CD14-positive monocyte (primary cell): ENCODE results near the gene CALR3. TPM values are rescaled to one million over a fixed set of nuclear protein-coding genes. Genes with fewer than 3 reads are reported as not detected.
"Not testable (repeated sequence)": the region's sequence is repeated elsewhere in the genome, so short reads cannot be mapped to it uniquely, and the experiment has no call there.

Experiments
- DNase-seq, 3 donors: peaks; one replicate each; pipeline ENCODE4 v3.0.0-alpha.2; 2011 to 2022
- H2AFZ ChIP-seq: 2 replicates; pipeline ENCODE4 v1.6.0; 2012; ENCODE audit warnings: mild to moderate bottlenecking, low read depth, low read length, inconsistent platforms; ENCODE audit not compliant: insufficient read depth, poor library complexity, severe bottlenecking
- H3K27ac ChIP-seq, 2 donors: 1 replicate in 1 of 2; 2 replicates in 1 of 2; pipeline ENCODE4 v1.5.1; 2012 to 2013; ENCODE audit warnings: low read length in 2 of 2, control low read depth in 1 of 2, inconsistent platforms in 1 of 2, low read depth in 1 of 2, mild to moderate bottlenecking in 1 of 2
- H3K27me3 ChIP-seq, 2 donors: one replicate each; pipeline versions ENCODE4 v1.6.0 to v1.6.1; 2011 to 2013; ENCODE audit warnings: low read length in 2 of 2; ENCODE audit not compliant: control insufficient read depth in 2 of 2, insufficient read depth in 2 of 2
- H3K36me3 ChIP-seq, 2 donors: replicated peaks in 1 of 2; 1 replicate in 1 of 2; 2 replicates in 1 of 2; pipeline versions ENCODE4 v1.5.1 to v1.6.1; 2012 to 2013; ENCODE audit warnings: low read length in 2 of 2, control low read depth in 1 of 2, inconsistent platforms in 1 of 2, mild to moderate bottlenecking in 1 of 2; ENCODE audit not compliant: insufficient read depth in 2 of 2, control insufficient read depth in 1 of 2
- H3K4me1 ChIP-seq, 2 donors: 1 replicate in 1 of 2; 2 replicates in 1 of 2; pipeline versions ENCODE4 v1.5.1 to v1.6.1; 2012 to 2013; ENCODE audit warnings: low read length in 2 of 2, control low read depth in 1 of 2, inconsistent platforms in 1 of 2, mild to moderate bottlenecking in 1 of 2, moderate library complexity in 1 of 2; ENCODE audit not compliant: insufficient read depth in 2 of 2, control insufficient read depth in 1 of 2
- H3K4me2 ChIP-seq: replicated peaks from 2 replicates; pipeline ENCODE3; 2012; ENCODE audit warnings: low read length, moderate library complexity, mild to moderate bottlenecking; ENCODE audit not compliant: poor library complexity, severe bottlenecking; ENCODE audit errors: extremely low read depth
- H3K4me3 ChIP-seq, 3 experiments: fragments of 200-600 bp in 1 of 3; sonication (generic) in 1 of 3; replicated peaks in 1 of 3; 1 replicate in 2 of 3; 2 replicates in 1 of 3; pipeline ENCODE4 v1.5.1; 2011 to 2013; ENCODE audit warnings: low read length in 3 of 3, mild to moderate bottlenecking in 3 of 3, control low read depth in 2 of 3, low read depth in 2 of 3, inconsistent platforms in 1 of 3, moderate library complexity in 1 of 3
- H3K79me2 ChIP-seq: 2 replicates; pipeline ENCODE4 v1.6.0; 2012; ENCODE audit warnings: mild to moderate bottlenecking, control low read depth, inconsistent platforms, low read length, moderate library complexity; ENCODE audit not compliant: insufficient read depth
- H3K9ac ChIP-seq: 2 replicates; pipeline ENCODE4 v1.6.0; 2017; ENCODE audit warnings: low read length, mild to moderate bottlenecking; ENCODE audit not compliant: insufficient read depth, poor library complexity, severe bottlenecking
- H3K9me3 ChIP-seq, 2 donors: replicated peaks in 1 of 2; 1 replicate in 1 of 2; 2 replicates in 1 of 2; pipeline versions ENCODE4 v1.5.1 to v1.6.1; 2012 to 2013; ENCODE audit warnings: low read length in 2 of 2, control low read depth in 1 of 2; ENCODE audit not compliant: control insufficient read depth in 1 of 2, insufficient read depth in 1 of 2
- H4K20me1 ChIP-seq: 2 replicates; pipeline ENCODE4 v1.6.0; 2012; ENCODE audit warnings: mild to moderate bottlenecking, low read length, control low read depth, moderate library complexity; ENCODE audit not compliant: insufficient read depth
- H3K27ac Mint-ChIP-seq, 7 donors: one replicate each; pipeline ENCODE4 v1.8.0; 2020; ENCODE audit warnings: mild to moderate bottlenecking in 7 of 7, mixed read lengths in 7 of 7, moderate library complexity in 6 of 7, inconsistent platforms in 2 of 7
- H3K27me3 Mint-ChIP-seq, 3 donors: one replicate each; pipeline ENCODE4 v1.8.0; 2021 to 2022; ENCODE audit warnings: low read depth in 3 of 3, mild to moderate bottlenecking in 3 of 3, mixed read lengths in 3 of 3, moderate library complexity in 3 of 3, inconsistent platforms in 1 of 3
- H3K36me3 Mint-ChIP-seq, 2 donors: one replicate each; pipeline ENCODE4 v1.8.0; 2020; ENCODE audit warnings: mixed read lengths in 2 of 2, inconsistent platforms in 1 of 2, mild to moderate bottlenecking in 1 of 2
- H3K4me1 Mint-ChIP-seq: one replicate; pipeline ENCODE4 v1.8.0; 2020; ENCODE audit warnings: mild to moderate bottlenecking, mixed read lengths
- H3K4me3 Mint-ChIP-seq, 2 donors: one replicate each; pipeline ENCODE4 v1.8.0; 2020; ENCODE audit warnings: mild to moderate bottlenecking in 2 of 2, mixed read lengths in 2 of 2, moderate library complexity in 1 of 2
- H3K9me3 Mint-ChIP-seq, 7 donors: one replicate each; pipeline ENCODE4 v1.8.0; 2020 to 2022; ENCODE audit warnings: mixed read lengths in 7 of 7, mild to moderate bottlenecking in 6 of 7, moderate library complexity in 6 of 7, inconsistent platforms in 2 of 7
- CTCF ChIP-seq: fragments of 200-600 bp; IDR thresholded peaks from one replicate; pipeline ENCODE4 v1.8.0; 2022; ENCODE audit warnings: antibody characterized with exemption, mild to moderate bottlenecking
- WGBS: methylation state at CpG from one replicate; pipeline ENCODE4 v1.1.5; 2013; ENCODE audit warnings: missing lambda C conversion rate; ENCODE audit not compliant: insufficient coverage; 5-methylcytosine and 5-hydroxymethylcytosine counted together
- intact Hi-C, 2 donors: fragments of 100-400 bp; cut with micrococcal nuclease; formaldehyde crosslinking; loops; one replicate each; pipeline versions ENCODE4 v1.15.0 to v1.15.1; 2023
- polyA plus RNA-seq, 3 donors: library from polyadenylated mRNA; depleted of rRNA in 1 of 3; unstranded in 2 of 3; stranded (reverse) in 1 of 3; fragments of 300-500 nt in 2 of 3; fragments of >200 nt in 1 of 3; fragmentation: Illumina TruSeq in 2 of 3; gene quantifications; 1 replicate in 2 of 3; 2 replicates in 1 of 3; pipeline ENCODE4 v1.2.3, GENCODE V29; 2012 to 2021

Gene CALR3
- polyA plus RNA-seq, 3 donors: not detected

- Histone ChIP-seq H2AFZ (peak overlapping the region; percentile 97), H3K9ac (no peak overlapping the region), H4K20me1 (peaks cover 31% of the 10 kb centered on the region), H3K27me3 (no peaks in the 10 kb centered on the region), H3K27ac (no peak overlapping the region), H3K4me1 (peaks cover 22 to 30% of the 10 kb centered on the region in 2 donors), H3K36me3 (no peaks in the 10 kb centered on the region), H3K79me2 (peaks cover 36% of the 10 kb centered on the region), H3K9me3 (peaks cover 0 to 8% of the 10 kb centered on the region in 2 donors), H3K4me2 (no peak overlapping the region), H3K4me3 (no peak overlapping the region)
- WGBS: no CpG with 5 or more reads among the region's 2 CpGs
- peaks cover 0 to 10% (median 3%) of the 10 kb centered on the region in 3 donors for H3K27me3 Mint-ChIP-seq
- no peak overlapping the region for H3K4me3 Mint-ChIP-seq
- peaks cover 25% of the 10 kb centered on the region for H3K4me1 Mint-ChIP-seq
- H3K36me3 Mint-ChIP-seq: peaks cover 8 to 11% of the 10 kb centered on the region in 2 donors
- no peak for TF ChIP-seq CTCF
- DNase-seq: no peak
- no peak overlapping the region for H3K27ac Mint-ChIP-seq
- peaks cover 0 to 8% (median 5%) of the 10 kb centered on the region in 7 donors for H3K9me3 Mint-ChIP-seq
- intact Hi-C loops: loop anchor here in 1 of 2 donors (2.0 kb wide), 1 partner anchor 24 kb away; the partner anchor contains the start of genes C19orf44 and CALR3
These were observed 23.0 kb downstream of the CALR3 start for GRCh38 chr19:16472992-16473391.

- not testable (repeated sequence) for H3K9me3 Mint-ChIP-seq, H3K9me3 ChIP-seq, DNase-seq, H3K36me3 ChIP-seq, H3K27me3 ChIP-seq, H3K27me3 Mint-ChIP-seq
- WGBS: no CpG with 5 or more reads among the region's 2 CpGs
- Histone ChIP-seq H2AFZ (peak overlapping the region; percentile 97), H4K20me1 (peaks cover 36% of the 10 kb centered on the region), H3K9ac (peak overlapping the region; percentile 79), H3K4me1 (peaks cover 22 to 30% of the 10 kb centered on the region in 2 donors), H3K79me2 (peaks cover 40% of the 10 kb centered on the region), H3K4me3 (peak overlapping the region; percentile 58 to 89 (median 65)), H3K27ac (peak overlapping the region; percentile 62 to 89), H3K4me2 (peak overlapping the region; percentile 97)
- Mint-ChIP-seq H3K27ac (peak overlapping the region in 6 of 7 donors; percentile 13 to 90 (median 69)), H3K4me3 (peak overlapping the region; percentile 73 to 81), H3K4me1 (peaks cover 26% of the 10 kb centered on the region), H3K36me3 (peaks cover 8 to 11% of the 10 kb centered on the region in 2 donors)
- intact Hi-C loops: loop anchor here in 1 of 2 donors (2.0 kb wide), 1 partner anchor 24 kb away; the partner anchor contains the start of genes C19orf44 and CALR3
These were observed 23.4 kb downstream of the CALR3 start for GRCh38 chr19:16472559-16472899.
